Measurements from ENCODE around the gene SHFL.

Gene SHFL

DNA sequence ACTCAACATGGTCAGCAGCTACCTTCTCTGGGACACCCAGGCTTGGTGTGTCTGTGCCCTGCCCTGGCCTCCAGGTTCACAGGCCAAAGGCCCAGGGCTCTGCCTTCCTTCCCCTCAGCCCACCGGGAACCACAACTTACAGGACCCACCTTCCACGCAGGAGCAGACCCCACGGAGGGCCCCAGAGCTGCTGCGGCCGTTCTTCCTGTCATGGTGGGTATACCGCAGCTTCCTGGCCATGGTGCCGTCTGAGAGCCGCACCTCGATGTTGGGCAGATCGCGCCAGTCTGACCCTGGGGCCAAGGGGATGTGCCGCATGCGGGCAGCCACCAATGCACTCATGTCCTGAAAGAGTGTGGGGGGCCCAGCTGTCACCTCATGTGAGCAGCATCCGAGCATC is 50.8 kb downstream of the SHFL start:
- Mint-ChIP-seq H3K36me3 (ENCODE audit: low read depth) (peaks cover 30% of the 10 kb centered on the region), H3K4me3 (no peak overlapping the region), H3K27me3 (ENCODE audit: low read depth) (no peaks in the 10 kb centered on the region), H3K9me3 (no peaks in the 10 kb centered on the region), H3K27ac (no peak overlapping the region), H3K4me1 (no peaks in the 10 kb centered on the region)
- TF ChIP-seq, protein P1, sequence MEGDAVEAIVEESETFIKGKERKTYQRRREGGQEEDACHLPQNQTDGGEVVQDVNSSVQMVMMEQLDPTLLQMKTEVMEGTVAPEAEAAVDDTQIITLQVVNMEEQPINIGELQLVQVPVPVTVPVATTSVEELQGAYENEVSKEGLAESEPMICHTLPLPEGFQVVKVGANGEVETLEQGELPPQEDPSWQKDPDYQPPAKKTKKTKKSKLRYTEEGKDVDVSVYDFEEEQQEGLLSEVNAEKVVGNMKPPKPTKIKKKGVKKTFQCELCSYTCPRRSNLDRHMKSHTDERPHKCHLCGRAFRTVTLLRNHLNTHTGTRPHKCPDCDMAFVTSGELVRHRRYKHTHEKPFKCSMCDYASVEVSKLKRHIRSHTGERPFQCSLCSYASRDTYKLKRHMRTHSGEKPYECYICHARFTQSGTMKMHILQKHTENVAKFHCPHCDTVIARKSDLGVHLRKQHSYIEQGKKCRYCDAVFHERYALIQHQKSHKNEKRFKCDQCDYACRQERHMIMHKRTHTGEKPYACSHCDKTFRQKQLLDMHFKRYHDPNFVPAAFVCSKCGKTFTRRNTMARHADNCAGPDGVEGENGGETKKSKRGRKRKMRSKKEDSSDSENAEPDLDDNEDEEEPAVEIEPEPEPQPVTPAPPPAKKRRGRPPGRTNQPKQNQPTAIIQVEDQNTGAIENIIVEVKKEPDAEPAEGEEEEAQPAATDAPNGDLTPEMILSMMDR (IDR thresholded peaks at IDR 0.05; ENCODE audit: unreplicated experiment in 3 of 3) = no peak

DNA sequence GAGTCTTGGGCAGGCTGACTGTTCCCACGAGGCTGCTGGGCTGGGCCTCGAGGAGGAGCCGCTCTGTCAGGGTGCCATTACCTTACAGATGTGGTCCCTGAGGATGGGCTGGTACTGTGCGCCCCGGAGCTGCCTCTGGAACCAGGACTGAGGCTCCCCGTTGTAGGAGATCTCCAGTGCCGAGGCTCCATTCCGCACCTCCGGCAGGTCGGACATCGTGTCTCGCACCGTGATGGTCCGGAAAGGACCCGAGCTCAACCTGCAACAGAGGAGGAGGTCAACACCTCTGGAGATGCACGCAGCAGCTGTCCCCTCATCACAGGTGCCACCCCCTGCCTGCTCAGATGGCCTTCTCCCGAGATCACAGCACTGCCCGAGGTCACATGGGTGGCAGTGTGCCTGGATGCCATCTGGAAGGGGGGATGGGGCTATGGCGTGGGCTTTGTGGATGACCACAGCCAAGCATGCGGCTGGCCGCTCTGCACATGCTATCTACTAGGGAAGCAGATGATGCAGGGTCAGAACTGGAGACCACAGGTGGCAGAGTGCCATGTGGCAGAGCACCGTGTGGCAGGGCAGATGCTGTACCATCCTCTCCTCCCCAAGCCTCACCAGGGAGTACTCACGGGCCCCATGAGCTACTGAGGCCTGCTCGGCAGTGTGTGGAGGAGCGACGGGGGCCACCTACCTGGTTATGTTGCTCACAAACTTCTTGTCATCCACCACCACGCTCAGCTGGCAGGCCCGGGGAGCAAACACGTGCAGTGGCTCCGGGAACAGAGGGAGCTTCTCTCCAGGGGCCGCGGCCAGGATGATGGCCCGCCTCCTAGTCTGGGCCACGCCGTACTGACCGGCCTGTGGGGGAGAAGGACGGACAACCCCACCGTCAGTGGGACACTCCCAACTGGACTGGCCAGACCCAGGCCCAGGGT is 51.9 kb downstream of the SHFL start:
- H3K9me3 Mint-ChIP-seq = no peaks in the 10 kb centered on the region
- TF ChIP-seq, protein P1 (IDR thresholded peaks at IDR 0.05; ENCODE audit: unreplicated experiment in 3 of 3) = no peak
- no peak overlapping the region for H3K4me3 Mint-ChIP-seq
- no peak overlapping the region for H3K27ac Mint-ChIP-seq
- no peaks in the 10 kb centered on the region for H3K4me1 Mint-ChIP-seq
- no peaks in the 10 kb centered on the region for H3K27me3 Mint-ChIP-seq (ENCODE audit: low read depth)
- H3K36me3 Mint-ChIP-seq (ENCODE audit: low read depth) = peaks cover 30% of the 10 kb centered on the region

DNA sequence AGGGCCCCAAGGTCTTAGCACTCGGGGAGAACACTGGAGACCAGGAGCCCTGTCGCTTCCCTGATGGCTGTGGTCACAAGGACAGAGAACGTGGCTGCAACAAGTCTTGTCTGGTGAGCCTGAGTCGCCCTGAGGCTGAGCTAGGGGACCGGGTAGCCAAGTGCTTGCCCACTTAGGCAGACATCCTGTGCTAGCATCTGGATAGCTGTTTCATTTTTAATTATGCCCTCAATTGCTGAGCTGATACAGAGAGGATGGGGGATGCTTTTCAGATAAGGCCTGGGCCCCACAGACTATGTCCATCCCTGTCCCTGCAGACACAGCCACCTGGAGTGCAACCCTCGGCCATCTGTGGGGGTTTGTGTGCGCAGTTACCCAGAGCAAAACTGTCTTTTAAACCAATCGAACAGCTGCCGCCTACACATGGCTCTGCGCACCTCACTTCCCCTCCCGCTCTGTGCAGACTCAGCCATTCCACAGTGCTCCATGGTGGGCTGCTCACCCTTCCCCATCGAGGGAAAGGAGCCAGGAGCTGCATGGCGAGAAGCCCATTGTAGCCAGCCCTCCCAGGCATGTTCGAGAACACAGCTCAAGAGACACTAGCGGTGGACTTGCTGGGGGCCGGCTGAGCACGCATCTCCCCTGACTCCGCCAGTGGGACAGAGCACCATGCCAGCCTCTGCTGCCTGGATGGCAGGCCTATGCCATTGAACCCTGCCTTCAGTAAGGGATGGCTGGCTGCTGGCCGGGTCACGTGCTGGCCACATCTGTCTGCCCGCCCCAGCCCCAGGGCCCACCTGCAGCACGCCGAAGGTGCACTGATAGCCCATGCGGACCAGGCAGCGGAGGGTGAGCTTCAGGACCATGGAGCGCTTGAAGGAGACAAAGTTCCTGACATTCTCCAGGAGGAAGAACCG is 53.0 kb downstream of the SHFL start:
- peaks cover 25% of the 10 kb centered on the region for H3K36me3 Mint-ChIP-seq (ENCODE audit: low read depth)
- TF ChIP-seq, protein P1 (IDR thresholded peaks at IDR 0.05; ENCODE audit: unreplicated experiment in 3 of 3) = no peak
- H3K4me1 Mint-ChIP-seq = no peaks in the 10 kb centered on the region
- no peak overlapping the region for H3K27ac Mint-ChIP-seq
- no peak overlapping the region for H3K4me3 Mint-ChIP-seq
- H3K27me3 Mint-ChIP-seq (ENCODE audit: low read depth) = no peaks in the 10 kb centered on the region
- H3K9me3 Mint-ChIP-seq = no peaks in the 10 kb centered on the region

DNA sequence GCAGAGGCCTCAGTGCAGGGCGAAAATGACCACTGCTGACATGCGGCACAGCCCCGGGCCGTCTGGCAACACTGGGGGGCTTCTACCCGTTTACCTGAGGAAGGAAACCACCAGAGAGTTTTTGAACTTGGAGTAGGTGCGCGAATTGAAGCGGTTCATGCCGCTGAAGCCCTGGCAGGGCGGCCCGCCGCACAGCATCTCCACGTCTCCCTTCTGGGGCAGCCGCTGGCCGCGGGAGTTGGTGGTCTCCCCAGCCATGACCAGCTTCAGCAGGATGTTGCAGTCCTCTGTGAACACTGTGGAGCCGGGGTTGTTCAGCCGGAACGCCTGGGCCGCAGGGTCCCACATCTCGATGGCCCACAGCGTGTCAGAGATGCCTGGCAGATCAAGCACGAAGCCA is 53.8 kb downstream of the SHFL start:
- no peak overlapping the region for H3K4me3 Mint-ChIP-seq
- H3K27me3 Mint-ChIP-seq (ENCODE audit: low read depth) = no peaks in the 10 kb centered on the region
- no peaks in the 10 kb centered on the region for H3K4me1 Mint-ChIP-seq
- peaks cover 30% of the 10 kb centered on the region for H3K36me3 Mint-ChIP-seq (ENCODE audit: low read depth)
- no peaks in the 10 kb centered on the region for H3K9me3 Mint-ChIP-seq
- H3K27ac Mint-ChIP-seq = no peak overlapping the region
- TF ChIP-seq, protein P1 (IDR thresholded peaks at IDR 0.05; ENCODE audit: unreplicated experiment in 3 of 3) = no peak

DNA sequence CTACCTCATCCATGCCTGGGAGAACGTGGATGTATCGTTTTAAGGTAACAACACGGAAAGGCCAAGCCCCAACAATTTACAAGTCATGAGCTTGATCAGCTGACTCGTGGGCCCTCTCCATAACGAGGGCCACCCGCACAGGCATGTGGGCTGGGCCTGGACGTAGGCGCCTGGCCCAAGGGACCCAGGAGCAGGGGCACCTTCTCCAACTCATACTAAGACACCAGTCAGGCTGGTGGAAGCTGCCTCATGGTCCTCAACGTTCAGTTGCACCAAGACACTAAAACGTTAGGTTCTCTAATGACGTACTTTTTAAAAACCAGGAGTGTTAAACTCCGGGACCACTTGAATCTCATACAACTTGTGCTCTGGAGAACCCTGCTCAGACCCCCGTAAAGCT is 55.4 kb downstream of the SHFL start:
- H3K27ac Mint-ChIP-seq = no peak overlapping the region
- no peaks in the 10 kb centered on the region for H3K9me3 Mint-ChIP-seq
- TF ChIP-seq, protein P1 (IDR thresholded peaks at IDR 0.05; ENCODE audit: unreplicated experiment in 3 of 3) = no peak
- no peaks in the 10 kb centered on the region for H3K4me1 Mint-ChIP-seq
- H3K4me3 Mint-ChIP-seq = no peak overlapping the region
- H3K27me3 Mint-ChIP-seq (ENCODE audit: low read depth) = no peaks in the 10 kb centered on the region
- H3K36me3 Mint-ChIP-seq (ENCODE audit: low read depth) = peaks cover 43% of the 10 kb centered on the region

Measured in nephron (organoid).